GM23338 (cell line): Measurements from ENCODE around the gene P2RY13. TPM values are rescaled to one million over a fixed set of nuclear protein-coding genes. Genes with fewer than 3 reads are reported as not detected.

Source experiments
- ATAC-seq: fragments of 200-7000 bp; cut with Tn5 transposase; 3 replicates; pipeline ENCODE4 v1.9.1; 2020
- DNase-seq: peaks from one replicate; pipeline ENCODE4 v3.0.0-alpha.2; 2015; ENCODE audit warnings: low spot score
- H2AFZ ChIP-seq: fragments of 200-600 bp; sonication (generic); 2 replicates; pipeline ENCODE4 v1.8.0; 2016; ENCODE audit warnings: antibody characterized with exemption, mild to moderate bottlenecking, moderate library complexity
- H3F3A ChIP-seq: fragments of 200-600 bp; sonication (generic); replicated peaks from 2 replicates; pipeline ENCODE4 v1.8.0; 2017; ENCODE audit warnings: antibody characterized with exemption, mixed run types, low read depth
- H3K27ac ChIP-seq: fragments of 200-600 bp; sonication (generic); 2 replicates; pipeline ENCODE4 v1.6.1; 2016; ENCODE audit warnings: low read depth
- H3K27me3 ChIP-seq: fragments of 200-600 bp; sonication (generic); 2 replicates; pipeline ENCODE4 v1.8.0; 2016; ENCODE audit warnings: mild to moderate bottlenecking, mixed run types, moderate library complexity; ENCODE audit not compliant: insufficient read depth
- H3K36me3 ChIP-seq: fragments of 200-600 bp; sonication (generic); 2 replicates; pipeline ENCODE4 v1.8.0; 2016; ENCODE audit warnings: mild to moderate bottlenecking; ENCODE audit not compliant: insufficient read depth
- H3K4me1 ChIP-seq: fragments of 200-600 bp; sonication (generic); 2 replicates; pipeline ENCODE4 v1.8.0; 2016; ENCODE audit warnings: mild to moderate bottlenecking, moderate library complexity; ENCODE audit not compliant: insufficient read depth
- H3K4me2 ChIP-seq: fragments of 200-600 bp; sonication (generic); 2 replicates; pipeline ENCODE4 v1.7.1; 2017; ENCODE audit warnings: mixed run types
- H3K4me3 ChIP-seq: fragments of 200-600 bp; sonication (generic); 2 replicates; pipeline ENCODE4 v1.6.1; 2016; ENCODE audit warnings: mixed run types
- H3K79me2 ChIP-seq: fragments of 200-600 bp; sonication (generic); replicated peaks from 2 replicates; pipeline ENCODE4 v1.8.0; 2017; ENCODE audit warnings: mild to moderate bottlenecking; ENCODE audit not compliant: insufficient read depth
- H3K9me2 ChIP-seq: fragments of 200-600 bp; sonication (generic); 2 replicates; pipeline ENCODE4 v1.8.0; 2017; ENCODE audit not compliant: insufficient read depth
- H4K20me1 ChIP-seq: fragments of 200-600 bp; sonication (generic); replicated peaks from 2 replicates; pipeline ENCODE4 v1.8.0; 2017; ENCODE audit warnings: mild to moderate bottlenecking; ENCODE audit not compliant: insufficient read depth
- H3K27ac Mint-ChIP-seq: 2 replicates; pipeline ENCODE4 v1.8.0; 2020; ENCODE audit warnings: inconsistent platforms, mild to moderate bottlenecking, moderate library complexity, mixed read lengths
- H3K27me3 Mint-ChIP-seq: 3 replicates; pipeline ENCODE4 v1.8.0; 2022; ENCODE audit warnings: low read depth, mild to moderate bottlenecking, moderate library complexity, mixed read lengths, inconsistent platforms; ENCODE audit not compliant: insufficient read depth, poor library complexity
- H3K36me3 Mint-ChIP-seq: 3 replicates; pipeline ENCODE4 v1.8.0; 2021; ENCODE audit warnings: low read depth, mild to moderate bottlenecking, inconsistent platforms, moderate library complexity, mixed read lengths
- H3K4me1 Mint-ChIP-seq: 3 replicates; pipeline ENCODE4 v1.8.0; 2020; ENCODE audit warnings: mild to moderate bottlenecking, inconsistent platforms, mixed read lengths
- H3K4me3 Mint-ChIP-seq: 3 replicates; pipeline ENCODE4 v1.8.0; 2021; ENCODE audit warnings: moderate library complexity, mild to moderate bottlenecking, inconsistent platforms, mixed read lengths
- H3K9me3 Mint-ChIP-seq: 3 replicates; pipeline ENCODE4 v1.8.0; 2020; ENCODE audit warnings: moderate library complexity, mild to moderate bottlenecking, inconsistent platforms, mixed read lengths
- CREB1 ChIP-seq: fragments of 250-450 bp; sonication (Bioruptor Pico); IDR thresholded peaks from 2 replicates; pipeline ENCODE4 v1.5.0; 2020; ENCODE audit warnings: low read depth, mild to moderate bottlenecking, moderate library complexity
- ETS1 ChIP-seq: IDR thresholded peaks from 2 replicates; pipeline ENCODE4 v1.6.1; 2016; ENCODE audit warnings: antibody characterized with exemption
- EZH2 ChIP-seq: fragments of 200-600 bp; sonication (generic); IDR thresholded peaks from one replicate; pipeline ENCODE4 v1.8.0; 2017; ENCODE audit warnings: antibody characterized with exemption, mild to moderate bottlenecking, low read depth; ENCODE audit not compliant: unreplicated experiment
- EZH2phosphoT487 ChIP-seq: fragments of 200-600 bp; sonication (generic); IDR thresholded peaks from one replicate; pipeline ENCODE4 v1.8.1; 2018; ENCODE audit warnings: antibody characterized with exemption; ENCODE audit not compliant: unreplicated experiment
- JUNB ChIP-seq: IDR thresholded peaks from one replicate; pipeline ENCODE4 v1.6.1; 2016; ENCODE audit warnings: antibody characterized with exemption; ENCODE audit not compliant: unreplicated experiment
- NANOG ChIP-seq: IDR thresholded peaks from 2 replicates; pipeline ENCODE4 v1.6.1; 2016; ENCODE audit warnings: antibody characterized with exemption, borderline replicate concordance
- REST ChIP-seq: IDR thresholded peaks from one replicate; pipeline ENCODE4 v1.6.1; 2018; ENCODE audit warnings: antibody characterized with exemption; ENCODE audit not compliant: unreplicated experiment
- STAT1 ChIP-seq: IDR thresholded peaks from one replicate; pipeline ENCODE4 v1.6.1; 2016; ENCODE audit warnings: antibody characterized with exemption; ENCODE audit not compliant: unreplicated experiment
- ZNF331 ChIP-seq: fragments of 250-450 bp; sonication (Bioruptor Pico); IDR thresholded peaks from 2 replicates; pipeline ENCODE4 v1.5.0; 2020; ENCODE audit warnings: low read depth, mild to moderate bottlenecking, moderate library complexity
- ZNF462 ChIP-seq: fragments of 250-450 bp; sonication (Bioruptor Pico); IDR thresholded peaks from 2 replicates; pipeline ENCODE4 v1.5.0; 2020; ENCODE audit warnings: mild to moderate bottlenecking, moderate library complexity
- polyA plus RNA-seq: library from polyadenylated mRNA; unstranded; fragments of >200 nt; fragmentation: Nextera tagmentation; extraction: Ambion mirVana; gene quantifications from 2 replicates; pipeline ENCODE4 v1.2.1, GENCODE V29; 2016
- total RNA-seq: library from RNA; depleted of rRNA; stranded (reverse); fragments of >200 nt; shearing (Covaris generic); gene quantifications from 2 replicates; pipeline ENCODE4 v1.2.3, GENCODE V29; 2014

The P2RY13 gene
- total and polyA plus RNA-seq, 2 experiments from 2014 or later, result 0.68 TPM; not detected in 1

- no peak for TF ChIP-seq REST
- no peak for TF ChIP-seq ETS1
- TF ChIP-seq EZH2, result no peak
- TF ChIP-seq CREB1 (CRISPR knock-in tag), result no peak
- TF ChIP-seq NANOG, result no peak
Measured at GRCh38 chr3:151319628-151320027, 9.7 kb downstream of the P2RY13 start (continued).

GRCh38 chr3:151318991-151319390, 10.4 kb downstream of the P2RY13 start:
- H3K4me3 Mint-ChIP-seq, result no peak overlapping the region
- H3K36me3 ChIP-seq, result no peaks in the 10 kb centered on the region
- H3K9me3 Mint-ChIP-seq, result no peaks in the 10 kb centered on the region
- H3K79me2 ChIP-seq, result no peaks in the 10 kb centered on the region
- H3K27ac Mint-ChIP-seq, result no peak overlapping the region
- peaks cover 4% of the 10 kb centered on the region; the same call in 1 of the 3 replicates for H3K36me3 Mint-ChIP-seq
- ATAC-seq (no peak), DNase-seq (no peak)
- H3K27ac ChIP-seq, result no peak overlapping the region
- no peak overlapping the region for H3K4me3 ChIP-seq
- H3K27me3 Mint-ChIP-seq, result no peaks in the 10 kb centered on the region
- H3K27me3 ChIP-seq, result no peaks in the 10 kb centered on the region
- peaks cover 38% of the 10 kb centered on the region for H3K4me1 Mint-ChIP-seq
- no peaks in the 10 kb centered on the region for H4K20me1 ChIP-seq
- no peaks in the 10 kb centered on the region for H3F3A ChIP-seq
- H3K4me2 ChIP-seq, result no peak overlapping the region
- H2AFZ ChIP-seq, result no peak overlapping the region
- peaks cover 3% of the 10 kb centered on the region; the same call in 1 of the 2 replicates for H3K9me2 ChIP-seq
- H3K4me1 ChIP-seq, result peaks cover 33% of the 10 kb centered on the region
- TF ChIP-seq NANOG (no peak), EZH2 (no peak), JUNB (no peak), EZH2phosphoT487 (no peak), STAT1 (no peak), ZNF462 (CRISPR knock-in tag) (no peak), ZNF331 (no peak), CREB1 (CRISPR knock-in tag) (no peak), ETS1 (no peak)
